NCI-H446 treated with DMSO at 0.1 percent for 48 hours (cell line): ENCODE data around the gene RNF214.

Experiments
- DNase-seq: peaks from one replicate; lab custom pipeline; 2025; lab: John Stamatoyannopoulos, UW

The RNF214 gene

DNA sequence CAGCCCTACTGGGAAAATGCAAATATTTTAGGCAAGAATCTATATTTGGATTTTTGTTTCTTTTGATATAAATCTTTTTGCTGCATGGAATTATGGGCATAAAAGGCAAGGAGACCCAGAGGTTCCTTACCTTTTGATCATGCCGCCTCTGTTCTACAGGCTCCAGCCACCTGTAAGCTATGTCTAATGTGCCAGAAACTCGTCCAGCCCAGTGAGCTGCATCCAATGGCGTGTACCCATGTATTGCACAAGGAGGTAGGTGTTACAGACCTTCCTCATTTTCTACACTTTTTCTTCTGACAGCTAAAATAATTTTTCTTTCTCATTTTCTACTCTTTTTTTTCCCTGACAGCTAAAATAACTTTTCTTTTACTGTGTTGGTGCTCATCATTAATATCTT, 50.5 kb downstream of the RNF214 start:
- DNase-seq: no peak

DNA sequence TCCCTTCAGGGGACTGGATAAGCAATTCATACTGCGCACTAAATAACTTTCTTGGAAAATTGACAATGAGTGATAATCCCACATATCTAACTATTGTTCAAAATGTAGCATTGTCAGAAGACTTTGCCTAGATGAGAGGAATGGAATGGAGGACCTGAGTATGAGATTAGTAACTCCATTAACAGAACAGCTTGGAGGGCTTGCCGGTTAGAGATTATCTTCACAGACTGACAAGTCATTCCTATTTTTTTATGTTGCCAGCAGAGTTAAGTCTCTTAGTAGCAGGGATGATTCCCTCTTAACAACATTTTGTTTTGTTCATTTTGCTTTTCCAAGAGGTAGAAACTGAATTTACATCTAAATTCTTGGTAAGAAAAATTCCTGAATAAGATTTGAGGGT, 51.6 kb downstream of the RNF214 start:
- no peak for DNase-seq

DNA sequence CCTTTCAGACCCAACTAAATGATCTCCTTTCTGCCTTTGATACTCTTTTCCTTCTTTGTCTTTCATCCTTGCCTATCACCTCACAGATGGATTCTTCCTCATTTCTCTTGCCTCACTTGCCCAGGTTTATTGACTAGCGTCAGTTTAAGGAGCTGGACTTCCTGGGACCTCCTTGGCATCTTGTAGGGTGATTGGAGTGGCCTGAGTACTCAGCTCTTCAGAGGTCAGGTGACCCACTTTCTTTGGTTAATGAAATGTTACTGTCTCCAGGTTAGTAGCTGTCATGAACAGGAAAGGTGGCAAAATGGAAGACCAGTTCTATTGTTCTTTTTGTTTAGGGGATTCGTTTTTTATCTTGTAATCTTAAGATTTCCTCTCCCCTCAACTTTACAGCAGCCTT, 54.1 kb downstream of the RNF214 start:
- DNase-seq: no peak

DNA sequence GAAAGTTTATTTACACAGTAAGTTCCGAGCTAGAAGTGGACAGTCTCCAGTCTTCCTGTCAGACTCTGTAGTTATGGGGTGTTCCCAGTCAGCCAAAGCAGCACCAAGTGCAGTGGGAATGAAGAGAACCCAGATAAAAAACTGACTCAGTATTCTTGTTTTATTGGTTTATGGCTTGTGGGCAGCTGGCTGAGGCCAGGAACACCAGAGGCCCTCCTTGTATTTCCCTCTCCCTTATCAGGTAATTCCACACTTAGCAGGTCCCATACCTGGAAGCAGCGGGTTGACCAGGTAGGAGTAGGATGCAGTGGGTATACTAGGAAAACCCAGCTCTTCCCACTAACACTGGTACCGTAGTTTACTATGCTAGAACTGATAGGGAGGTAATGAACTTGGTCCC, 55.2 kb downstream of the RNF214 start:
- DNase-seq: no peak

DNA sequence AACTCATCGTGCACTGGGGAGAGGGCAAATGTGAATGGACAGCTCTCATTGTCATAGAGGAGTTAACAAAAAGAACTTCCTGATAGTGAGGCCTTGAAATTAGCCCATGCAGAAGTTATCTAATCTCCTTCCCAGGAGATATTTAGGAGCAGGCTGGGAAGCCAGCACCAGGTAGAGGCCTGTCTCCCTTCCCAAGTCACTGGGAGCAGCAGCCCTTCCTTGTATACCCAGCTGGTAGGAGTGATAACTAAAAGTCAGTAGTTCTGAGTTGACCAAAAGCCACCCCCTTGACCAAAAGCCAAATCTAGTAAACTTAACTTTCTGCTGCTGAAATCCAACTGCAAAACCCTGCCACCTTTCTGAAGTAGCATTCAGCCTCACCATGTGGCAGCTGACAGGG, 57.3 kb downstream of the RNF214 start:
- no peak for DNase-seq

DNA sequence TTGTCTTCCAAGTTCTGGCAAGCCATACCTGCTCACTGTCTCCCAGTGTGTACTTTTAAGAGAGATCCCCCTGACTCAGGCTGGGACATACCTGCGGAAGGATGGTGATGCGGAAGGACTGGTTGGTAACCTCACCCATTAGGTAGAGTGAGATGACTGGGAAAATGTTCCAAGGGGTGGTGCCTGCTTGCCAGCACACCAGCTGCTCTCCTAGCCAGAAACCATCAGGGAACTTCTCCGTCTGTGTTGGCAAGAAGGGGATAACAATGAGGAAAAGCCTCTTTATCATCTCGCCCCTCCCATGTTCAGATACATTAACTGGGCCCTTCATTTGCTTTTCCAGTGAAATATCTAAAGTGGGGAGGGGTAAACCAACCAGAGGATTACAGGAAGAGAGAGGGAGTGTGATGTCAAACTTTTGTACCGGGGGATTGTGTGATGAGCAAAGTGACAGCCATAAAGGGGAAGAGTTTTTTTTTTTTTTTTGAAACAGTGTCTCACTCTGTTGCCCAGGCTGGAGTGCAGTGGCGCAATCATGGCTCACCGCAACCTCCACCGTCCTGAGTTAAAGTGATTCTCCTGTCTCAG, 58.4 kb downstream of the RNF214 start, which contains the start of gene BACE1-AS:
Gene BACE1-AS, plus strand, starts transcription at position 538 of the 588 bp plus-strand sequence.
- no peak for DNase-seq

DNA sequence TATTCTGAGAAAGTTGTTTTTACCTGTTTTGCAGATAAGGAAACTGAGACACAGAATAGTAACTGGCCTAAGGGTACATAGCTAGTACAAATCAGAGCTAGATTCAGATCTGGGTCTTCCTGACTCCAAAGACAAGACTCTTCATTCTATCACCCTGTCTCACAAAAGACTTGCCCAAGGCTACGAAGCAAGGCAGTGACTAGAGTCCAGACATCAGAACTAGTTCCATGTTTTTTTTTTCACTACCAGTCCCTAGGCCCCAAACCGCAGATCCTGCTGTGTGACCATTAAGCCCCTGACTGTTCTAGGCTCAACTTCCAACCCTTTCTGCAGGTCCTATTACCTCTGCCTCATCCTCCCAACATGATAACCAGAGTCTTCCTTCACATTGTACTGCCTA, 60.1 kb downstream of the RNF214 start:
- DNase-seq: no peak

DNA sequence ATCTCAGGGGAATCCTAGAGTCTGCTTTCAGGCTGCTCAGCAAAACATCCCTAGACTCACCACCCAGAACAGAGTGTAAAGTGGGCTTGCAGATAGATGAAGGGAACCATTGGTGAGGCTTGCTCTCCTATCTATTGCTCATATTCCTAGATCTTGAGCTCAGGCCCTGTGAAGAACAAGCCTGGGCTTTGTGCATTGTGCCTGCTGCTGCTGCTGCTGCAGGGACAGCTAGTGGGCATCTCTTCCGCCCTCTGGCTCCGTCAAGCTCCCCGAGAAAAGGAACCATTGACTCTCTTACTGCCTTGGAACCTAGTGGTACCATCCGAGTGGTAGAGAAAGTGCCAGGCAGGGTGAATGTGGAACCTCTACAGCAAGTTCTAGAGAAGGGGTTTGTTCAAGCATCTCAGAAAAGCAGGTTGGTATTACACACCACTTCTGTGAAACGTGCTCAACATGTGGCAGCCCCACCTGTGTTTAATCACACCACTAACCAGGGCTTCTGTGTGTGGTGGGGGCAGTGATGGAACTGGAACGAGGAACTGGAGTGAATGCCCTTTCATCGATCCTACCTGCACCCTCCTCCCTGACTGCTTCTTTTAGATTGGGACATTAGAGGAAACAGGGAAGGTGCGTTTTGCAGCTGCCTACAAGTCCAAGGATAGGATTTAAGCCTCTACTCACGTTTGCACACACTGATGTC, 63.1 kb downstream of the RNF214 start:
- DNase-seq: no peak

DNA sequence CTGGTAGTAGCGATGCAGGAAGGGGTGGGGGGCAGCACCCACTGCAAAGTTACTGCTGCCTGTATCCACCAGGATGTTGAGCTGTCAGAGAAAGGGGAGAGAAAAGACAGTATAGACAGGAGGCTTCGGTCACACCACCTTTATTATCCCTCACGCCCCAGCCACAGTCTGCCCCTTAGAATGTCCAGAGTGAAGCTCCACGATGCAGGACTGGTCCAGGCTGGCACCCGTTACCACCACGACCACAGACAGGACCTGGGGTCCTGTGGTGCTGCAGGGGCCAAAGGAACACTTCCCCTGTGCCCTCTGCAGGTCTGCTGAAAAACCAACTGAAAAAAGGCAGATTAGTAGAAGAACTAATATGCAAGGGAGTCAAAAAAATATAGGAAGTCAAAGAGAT, 64.4 kb downstream of the RNF214 start:
- no peak for DNase-seq

DNA sequence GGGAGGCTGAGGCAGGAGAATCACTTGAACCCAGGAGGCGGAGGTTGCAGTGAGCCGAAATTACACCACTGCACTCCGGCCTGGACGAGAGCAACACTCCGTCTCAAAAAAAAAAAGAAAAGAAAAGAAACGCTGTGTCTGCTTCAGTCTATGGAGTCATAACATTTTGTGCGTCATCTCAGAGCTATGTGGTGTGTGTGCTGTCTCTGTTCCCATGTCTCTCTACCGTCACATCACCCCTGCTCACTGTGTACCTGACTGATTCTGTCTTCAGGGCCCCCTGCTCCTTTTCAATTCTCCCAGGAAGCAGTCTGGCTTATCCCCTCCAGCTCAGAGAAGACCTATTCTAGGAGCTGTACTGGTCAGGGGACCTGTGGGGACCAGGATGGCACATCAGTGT, 65.7 kb downstream of the RNF214 start:
- no peak for DNase-seq

DNA sequence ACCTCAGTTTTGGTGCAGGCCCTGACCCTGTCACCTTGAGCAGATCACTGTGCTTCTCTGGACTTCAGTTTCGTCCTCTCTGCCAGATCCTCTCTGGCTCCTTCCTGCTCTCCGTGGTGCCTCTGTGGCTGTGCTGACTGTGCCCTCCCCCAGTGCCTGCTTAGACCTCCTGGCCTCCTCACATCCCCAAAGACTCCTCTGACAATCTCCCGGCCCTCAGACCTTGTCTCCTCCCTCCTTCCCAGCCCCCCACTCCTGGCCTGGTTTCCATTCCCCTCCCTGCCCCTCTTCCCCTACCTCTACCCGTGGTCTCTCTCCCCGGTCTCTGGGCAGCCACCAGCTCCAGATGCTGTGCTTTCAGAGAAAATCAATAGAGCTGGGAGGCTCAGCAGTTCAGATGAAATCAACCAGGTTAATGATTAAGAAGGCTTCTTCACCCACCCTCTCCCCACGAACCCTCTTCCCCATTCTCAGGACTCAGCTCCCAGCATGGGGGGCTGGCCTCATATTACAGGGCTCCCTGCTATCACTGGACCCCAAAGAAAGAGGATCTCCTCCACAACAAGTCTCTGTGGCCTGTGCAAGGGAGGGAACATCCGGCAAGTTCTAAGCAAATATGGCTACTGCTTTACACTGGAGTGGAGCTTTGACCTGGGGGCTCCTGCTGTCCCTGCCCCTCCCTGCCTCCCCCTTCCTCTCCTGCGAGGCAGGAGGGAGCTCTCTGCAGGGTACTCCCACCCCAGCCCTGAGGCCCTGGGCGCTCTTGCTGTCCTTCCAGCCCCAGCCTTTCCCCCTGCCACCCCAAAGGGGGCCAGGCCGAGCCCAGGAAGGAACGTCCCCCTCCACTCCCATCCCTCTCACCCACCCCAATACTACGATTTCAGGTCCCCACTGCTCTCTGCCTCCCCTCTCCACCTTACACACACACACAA, 67.1 kb downstream of the RNF214 start:
- DNase-seq: no peak

DNA sequence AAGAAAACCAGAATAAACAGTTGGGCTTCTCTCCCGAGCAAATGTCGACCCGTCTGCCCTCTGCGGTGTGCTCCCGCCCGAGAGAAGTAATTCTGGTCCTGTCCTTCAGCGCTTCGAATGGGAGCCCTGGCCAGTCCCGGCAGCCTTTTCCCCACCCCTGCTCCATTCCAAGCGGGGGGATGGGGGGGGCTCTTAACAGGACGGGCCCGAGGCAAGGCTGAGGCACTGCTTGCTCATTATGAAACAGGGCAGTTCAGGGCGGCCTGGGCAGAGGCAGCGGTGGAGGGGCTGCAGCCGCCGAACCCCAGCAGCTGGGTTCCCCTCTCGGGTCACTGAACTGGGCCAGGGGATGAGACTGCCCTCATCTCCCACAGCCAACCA, 67.8 kb downstream of the RNF214 start:
- DNase-seq: no peak

DNA sequence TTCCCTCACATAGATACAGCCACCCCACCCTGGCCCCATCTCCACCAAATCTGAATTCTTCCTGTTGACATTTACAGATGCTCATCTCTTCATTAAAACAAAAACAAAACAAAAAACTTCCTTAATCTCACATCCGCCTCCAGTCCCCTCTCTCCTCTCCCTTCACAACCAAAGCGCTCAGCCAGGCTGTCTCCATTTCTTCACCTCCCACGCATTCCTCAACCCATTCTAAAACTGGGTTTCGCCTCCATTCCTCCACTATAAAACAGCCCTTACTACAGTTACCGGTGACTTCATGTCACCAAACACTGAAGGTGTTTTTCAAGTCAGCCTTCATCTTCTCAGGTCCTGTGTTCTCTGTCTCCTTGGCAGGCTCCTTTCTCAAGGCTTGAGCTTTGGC, 68.3 kb downstream of the RNF214 start:
- DNase-seq: no peak

DNA sequence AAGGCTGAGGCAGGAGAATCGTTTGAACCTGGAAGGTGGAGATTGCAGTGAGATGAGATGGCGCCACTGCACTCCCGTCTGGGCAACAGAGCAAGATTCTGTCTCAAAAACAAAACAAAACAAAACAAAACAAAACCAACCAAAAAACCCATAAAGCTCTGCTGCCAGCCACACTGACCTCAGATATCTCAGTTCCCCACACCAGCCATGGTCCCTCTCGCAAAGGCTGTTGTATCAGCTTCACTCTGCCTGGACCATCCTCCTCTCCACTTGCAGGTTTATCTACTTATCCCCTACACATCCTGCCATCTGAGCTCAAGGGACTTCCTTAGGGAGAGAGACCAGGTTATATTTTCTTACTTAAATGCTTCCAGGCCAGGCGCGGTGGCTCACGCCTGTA, 69.8 kb downstream of the RNF214 start:
- DNase-seq: no peak

DNA sequence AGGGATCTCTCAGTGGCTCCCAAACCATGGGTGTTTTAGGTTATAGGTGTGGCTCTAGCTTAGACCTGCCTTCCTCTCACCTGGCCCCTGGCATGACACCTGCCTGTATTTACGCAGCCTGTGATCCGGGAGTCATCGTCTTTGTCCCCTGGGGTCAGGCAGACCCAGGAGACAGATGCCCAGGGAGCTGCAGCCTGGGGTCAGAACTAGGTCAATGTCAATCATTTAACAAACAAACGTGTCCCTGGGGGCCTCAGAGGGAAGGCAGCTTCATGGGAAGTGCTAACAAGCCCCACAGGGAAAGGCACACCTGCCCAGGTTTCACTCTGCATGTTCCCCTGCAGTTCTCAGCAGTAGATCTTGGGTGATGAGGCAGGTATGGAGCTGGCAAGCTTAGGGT, 70.6 kb downstream of the RNF214 start:
- no peak for DNase-seq

DNA sequence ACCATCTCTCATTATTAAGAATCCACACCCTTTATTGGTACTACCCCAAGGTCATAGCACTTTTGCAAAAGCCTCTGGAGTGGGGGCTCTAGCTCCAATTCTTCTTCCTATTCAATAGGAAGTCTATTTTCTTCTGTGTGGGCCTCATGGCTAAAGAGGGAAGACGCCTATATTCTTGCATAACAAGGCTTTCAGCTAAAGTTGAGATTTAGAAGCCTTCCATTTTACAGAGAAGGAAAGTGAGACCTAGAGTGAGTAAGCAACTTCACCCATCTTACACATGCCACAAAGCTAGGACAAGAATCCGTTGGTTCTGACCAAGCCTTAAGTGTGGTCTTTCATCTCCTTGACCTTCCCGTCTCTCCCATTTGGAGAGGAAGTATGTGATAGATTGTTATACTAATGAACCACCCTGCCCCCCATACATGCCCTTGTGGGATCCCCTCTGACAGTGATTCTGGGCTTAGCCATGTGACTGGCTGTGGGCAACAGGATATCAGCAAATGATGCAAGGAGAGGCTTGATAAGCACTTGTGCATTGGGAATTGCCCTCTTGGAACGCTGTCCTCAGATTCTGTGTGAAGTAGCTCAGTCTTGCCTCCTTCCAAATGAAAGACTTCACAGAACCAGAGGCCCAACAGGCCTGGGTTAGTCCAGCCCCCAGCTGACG, 71.3 kb downstream of the RNF214 start:
- no peak for DNase-seq

DNA sequence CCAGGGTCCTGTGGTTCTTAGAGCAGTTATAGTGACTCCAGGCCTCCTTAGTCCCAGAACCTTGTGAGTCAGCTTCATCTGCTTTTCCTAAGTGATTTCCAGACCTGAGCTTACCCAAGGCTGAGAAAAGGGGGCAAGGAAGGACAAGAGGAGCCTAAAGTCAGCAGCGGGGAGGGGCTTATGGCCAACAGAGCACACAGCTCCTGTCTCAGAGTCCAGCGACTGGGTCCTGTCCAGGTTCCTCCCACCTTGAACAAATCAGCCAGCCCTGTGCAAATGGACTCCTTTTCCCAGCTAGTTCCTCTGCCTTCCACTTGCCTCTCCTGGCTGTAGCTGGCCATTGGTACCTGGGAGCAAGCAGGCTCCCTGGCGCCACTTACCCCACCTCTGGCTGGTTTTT, 72.7 kb downstream of the RNF214 start:
- no peak for DNase-seq

DNA sequence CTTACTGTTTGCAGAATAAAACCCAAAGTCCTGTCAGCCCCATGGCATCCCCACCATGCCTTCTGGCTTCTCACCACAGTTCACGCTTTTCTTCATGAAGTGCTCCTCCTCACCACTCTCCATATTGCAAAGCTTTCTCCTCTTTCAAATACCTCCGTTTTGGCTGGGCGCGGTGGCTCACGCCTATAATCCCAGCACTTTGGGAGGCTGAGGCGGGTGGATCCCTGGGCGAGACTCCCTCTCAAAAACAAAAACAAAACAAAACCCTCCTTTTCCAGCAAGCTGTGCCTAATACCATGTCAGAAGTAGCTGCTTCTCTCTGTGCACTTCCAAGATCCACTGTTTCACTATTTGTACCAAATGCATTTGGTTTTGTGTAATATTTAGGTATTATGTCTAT, 76.8 kb downstream of the RNF214 start:
- no peak for DNase-seq

DNA sequence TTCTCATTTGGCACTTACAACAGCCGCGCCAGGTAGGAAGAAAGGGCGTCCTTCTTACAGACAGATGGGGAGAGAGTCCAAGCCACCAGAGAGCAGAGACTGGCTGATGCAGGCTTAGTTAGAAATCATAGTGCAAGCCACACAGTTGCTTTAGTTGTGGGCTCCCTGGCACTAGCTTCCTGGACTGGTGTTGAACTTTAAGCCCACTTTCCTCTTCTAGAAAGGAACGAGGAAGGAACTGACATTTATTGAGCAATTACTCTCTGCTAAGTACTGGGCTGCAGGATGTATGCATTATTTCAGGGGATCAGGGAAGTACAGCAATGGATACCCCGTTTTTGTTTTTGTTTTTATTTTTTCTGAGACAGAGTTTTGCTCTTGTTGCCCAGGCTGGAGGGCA, 80.6 kb downstream of the RNF214 start:
- no peak for DNase-seq

DNA sequence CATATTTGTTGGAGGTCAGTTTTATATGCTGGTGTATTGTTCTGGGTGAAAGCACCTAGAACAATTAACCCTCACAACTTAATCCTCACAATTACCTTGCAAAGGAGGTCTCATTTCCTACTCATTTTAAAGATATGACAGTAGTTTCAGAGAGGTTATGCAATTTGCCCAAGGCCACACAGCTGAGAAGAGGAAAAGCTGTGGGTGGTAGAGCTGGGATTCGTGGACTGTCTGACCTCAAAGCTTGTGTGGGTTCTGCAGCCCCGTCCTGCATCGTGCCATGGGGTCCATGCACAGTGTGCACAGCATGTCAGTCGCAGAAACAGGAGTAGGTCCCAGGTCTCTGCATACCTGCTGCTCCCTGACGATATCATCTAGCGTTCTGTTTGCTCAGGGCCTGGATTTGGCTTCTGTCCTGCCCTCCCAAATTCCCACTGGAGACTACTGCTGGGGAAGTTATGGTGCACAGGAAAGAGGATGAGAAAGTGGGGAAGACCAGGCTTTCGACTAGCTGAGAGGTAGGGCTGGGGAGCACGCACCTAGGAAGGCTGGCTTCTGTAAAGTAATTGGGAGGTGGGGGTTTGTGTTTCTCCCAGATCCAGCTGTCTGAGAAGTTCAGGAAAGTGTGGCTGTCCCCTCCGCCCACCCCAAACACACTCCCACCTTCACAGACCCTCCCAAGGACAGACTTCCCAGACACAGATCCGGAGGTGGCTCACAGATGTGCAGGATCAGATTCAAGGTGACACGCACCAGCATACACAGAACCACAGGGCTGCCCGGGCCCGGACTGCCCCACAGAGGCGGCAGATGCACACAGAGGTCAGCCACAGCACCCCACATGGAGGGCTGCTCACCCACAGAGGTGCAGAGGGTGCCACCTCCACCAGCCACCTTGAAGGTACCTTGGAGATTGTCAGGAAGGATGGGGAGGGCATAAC, 81.6 kb downstream of the RNF214 start:
- no peak for DNase-seq

DNA sequence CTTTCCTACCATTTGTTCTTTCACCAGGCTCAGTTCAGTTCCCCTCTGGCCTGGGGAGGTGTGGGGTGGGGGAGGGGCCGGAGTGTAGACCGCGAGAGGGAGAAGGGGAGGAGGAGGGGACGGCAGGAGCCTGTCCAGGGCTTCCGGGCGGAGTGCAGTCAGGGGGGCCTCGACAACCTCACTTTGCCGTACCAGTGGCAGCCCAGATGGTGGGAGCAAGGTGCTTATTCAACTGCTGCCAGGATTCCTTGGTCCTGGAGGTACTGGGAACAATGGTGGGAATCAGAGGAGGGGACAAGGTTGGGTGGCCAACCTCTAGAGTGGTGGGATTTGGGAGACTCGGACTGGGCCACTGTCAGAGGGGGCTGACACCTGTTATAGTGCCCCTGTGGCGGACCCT, 82.4 kb downstream of the RNF214 start:
- DNase-seq: no peak
